ENCODE results near the gene RGS7. TPM values are rescaled to one million over a fixed set of nuclear protein-coding genes. Genes with fewer than 3 reads are reported as not detected.

Gene RGS7
- total and polyA plus RNA-seq, 10 donors, result 0.09 to 1.8 (median 0.72) TPM; not detected in 1

- WGBS, 5 donors, result 14 to 69% (median 43%) methylated on average over 3 of the region's 3 CpGs
- intact Hi-C loops (cut with DNase I; ENCODE audit: low total_unique reads), result no loop called here
- Histone ChIP-seq H3K4me3 (no peak overlapping the region), H3K36me3 (no peaks in the 10 kb centered on the region), H3K27ac (no peak overlapping the region), H3K27me3 (replicated peaks in 1 of 7) (no peaks in the 10 kb centered on the region), H3K4me1 (no peaks in the 10 kb centered on the region), H3K9me3 (peaks cover 0 to 20% (median 3%) of the 10 kb centered on the region in 8 donors)
- no peak for DNase-seq
- TF ChIP-seq POLR2A (IDR thresholded peaks at IDR 0.05) (no peak), CTCF (IDR thresholded peaks at IDR 0.05 in 8 of 11, conservative IDR thresholded peaks at IDR 0.05 in 3 of 11) (no peak), POLR2AphosphoS5 (IDR thresholded peaks at IDR 0.05) (no peak)
Measured at GRCh38 chr1:240820816-240821215, 536.2 kb downstream of the RGS7 start.

- no peak for DNase-seq
- Histone ChIP-seq H3K4me1 (no peaks in the 10 kb centered on the region), H3K27me3 (replicated peaks in 1 of 7) (no peaks in the 10 kb centered on the region), H3K9me3 (peaks cover 0 to 13% (median 3%) of the 10 kb centered on the region in 8 donors), H3K27ac (no peak overlapping the region), H3K36me3 (no peaks in the 10 kb centered on the region), H3K4me3 (no peak overlapping the region)
- intact Hi-C loops (cut with DNase I; ENCODE audit: low total_unique reads), result no loop called here
- 68 to 76% (median 70%) methylated on average over 2 of the region's 2 CpGs for WGBS, 5 donors
- TF ChIP-seq CTCF (IDR thresholded peaks at IDR 0.05 in 8 of 11, conservative IDR thresholded peaks at IDR 0.05 in 3 of 11) (no peak), POLR2AphosphoS5 (IDR thresholded peaks at IDR 0.05) (no peak), POLR2A (IDR thresholded peaks at IDR 0.05) (no peak)
Measured at GRCh38 chr1:240816472-240816871, 540.5 kb downstream of the RGS7 start.

- Histone ChIP-seq H3K9me3 (no peaks in the 10 kb centered on the region), H3K4me1 (no peaks in the 10 kb centered on the region), H3K4me3 (no peak overlapping the region), H3K27ac (no peak overlapping the region), H3K36me3 (no peaks in the 10 kb centered on the region), H3K27me3 (replicated peaks in 1 of 7) (no peaks in the 10 kb centered on the region)
- WGBS, 5 donors, result 84 to 94% (median 86%) methylated on average over 2 of the region's 2 CpGs
- TF ChIP-seq CTCF (IDR thresholded peaks at IDR 0.05 in 8 of 11, conservative IDR thresholded peaks at IDR 0.05 in 3 of 11) (no peak), POLR2AphosphoS5 (IDR thresholded peaks at IDR 0.05) (no peak), POLR2A (IDR thresholded peaks at IDR 0.05) (no peak)
- no peak for DNase-seq
- intact Hi-C loops (cut with DNase I; ENCODE audit: low total_unique reads), result no loop called here
Measured at GRCh38 chr1:240813720-240814119, 543.3 kb downstream of the RGS7 start.

- Histone ChIP-seq H3K27ac (no peak overlapping the region), H3K36me3 (no peaks in the 10 kb centered on the region), H3K27me3 (replicated peaks in 1 of 7) (no peaks in the 10 kb centered on the region), H3K9me3 (no peaks in the 10 kb centered on the region), H3K4me1 (no peaks in the 10 kb centered on the region), H3K4me3 (no peak overlapping the region)
- DNase-seq, result no peak
- intact Hi-C loops (cut with DNase I; ENCODE audit: low total_unique reads), result no loop called here
- 76 to 92% (median 86%) methylated on average over 2 of the region's 2 CpGs for WGBS, 5 donors
- no peak for TF ChIP-seq CTCF (IDR thresholded peaks at IDR 0.05 in 8 of 11, conservative IDR thresholded peaks at IDR 0.05 in 3 of 11)
- TF ChIP-seq POLR2A (IDR thresholded peaks at IDR 0.05), result no peak
- no peak for TF ChIP-seq POLR2AphosphoS5 (IDR thresholded peaks at IDR 0.05)
Measured at GRCh38 chr1:240811256-240811655, 545.7 kb downstream of the RGS7 start.
